ENCODE measurements around the gene QTRT2. TPM values are rescaled to one million over a fixed set of nuclear protein-coding genes. Genes with fewer than 3 reads are reported as not detected.

QTRT2 gene
- total RNA-seq = 10 to 100 TPM; 44.6 to 46.5 TPM

- CTCF ChIA-PET = interaction anchor here (0.6 kb wide), 1 partner anchor 398 kb away, joined by 4 read pairs; no protein-coding TSS in a partner anchor
- POLR2A ChIA-PET = no interaction called here
These were observed at the start of gene QTRT2, which contains the start of gene CCDC191 for GRCh38 chr3:114056130-114057010. TSS of gene QTRT2 (plus strand) at chr3:114056737. CDS start at chr3:114065258, 8,521 bp downstream. TSS of gene CCDC191 (minus strand) at chr3:114056526. CDS start at chr3:114056466, 60 bp downstream.

GRCh38 chr3:114011059-114011797 lies 45.3 kb upstream of the QTRT2 start:
- CTCF ChIA-PET = no interaction called here
- POLR2A ChIA-PET = no interaction called here

GRCh38 chr3:114014211-114014610 lies 42.3 kb upstream of the QTRT2 start:
- ChIA-PET CTCF (no interaction called here), POLR2A (no interaction called here)

GRCh38 chr3:114019486-114019885 lies 37.1 kb upstream of the QTRT2 start:
- ChIA-PET POLR2A (no interaction called here), CTCF (no interaction called here)

- ChIA-PET POLR2A (no interaction called here), CTCF (no interaction called here)
These were observed 35.6 kb upstream of the QTRT2 start for GRCh38 chr3:114020907-114021306.

- ChIA-PET POLR2A (no interaction called here), CTCF (no interaction called here)
These were observed 34.3 kb upstream of the QTRT2 start for GRCh38 chr3:114022145-114022802.

GRCh38 chr3:114025451-114025850 lies 31.1 kb upstream of the QTRT2 start:
- ChIA-PET POLR2A (no interaction called here), CTCF (no interaction called here)

GRCh38 chr3:114026331-114026730 lies 30.2 kb upstream of the QTRT2 start:
- ChIA-PET CTCF (no interaction called here), POLR2A (no interaction called here)

GRCh38 chr3:114033721-114034120 lies 22.8 kb upstream of the QTRT2 start:
- ChIA-PET CTCF (no interaction called here), POLR2A (no interaction called here)

GRCh38 chr3:114034211-114034610 lies 22.3 kb upstream of the QTRT2 start:
- ChIA-PET CTCF (no interaction called here), POLR2A (no interaction called here)

- ChIA-PET CTCF (no interaction called here), POLR2A (no interaction called here)
These were observed 21.6 kb upstream of the QTRT2 start for GRCh38 chr3:114034787-114035545.

- ChIA-PET POLR2A (no interaction called here), CTCF (no interaction called here)
These were observed 20.6 kb upstream of the QTRT2 start for GRCh38 chr3:114035896-114036295.

GRCh38 chr3:114043205-114043604 lies 13.3 kb upstream of the QTRT2 start:
- CTCF ChIA-PET = no interaction called here
- POLR2A ChIA-PET = no interaction called here

GRCh38 chr3:114052216-114052615 lies 4.3 kb upstream of the QTRT2 start:
- POLR2A ChIA-PET = no interaction called here
- CTCF ChIA-PET = no interaction called here

- ChIA-PET CTCF (no interaction called here), POLR2A (no interaction called here)
These were observed 442 bp downstream of the QTRT2 start for GRCh38 chr3:114057011-114057347.

GRCh38 chr3:114058646-114059045 lies 2.1 kb downstream of the QTRT2 start:
- POLR2A ChIA-PET = no interaction called here

GRCh38 chr3:114060906-114061655 lies 4.5 kb downstream of the QTRT2 start:
- ChIA-PET POLR2A (no interaction called here), CTCF (no interaction called here)

More at GRCh38 chr3:114058646-114059045, 2.1 kb downstream of the QTRT2 start:
- CTCF ChIA-PET = interaction anchor here (0.6 kb wide), 1 partner anchor 237 kb away, joined by 3 read pairs; no protein-coding TSS in a partner anchor

- POLR2A ChIA-PET = no interaction called here
- CTCF ChIA-PET = no interaction called here
These were observed 11.3 kb downstream of the QTRT2 start for GRCh38 chr3:114067804-114068203.

GRCh38 chr3:114068336-114068735 lies 11.8 kb downstream of the QTRT2 start:
- ChIA-PET POLR2A (no interaction called here), CTCF (no interaction called here)

Data from activated CD8-positive, alpha-beta memory T cell treated with anti-CD3 and anti-CD28 coated beads for 36 hours (primary cell).